ENCODE measurements around the gene EPHA4.

Gene EPHA4

DNA sequence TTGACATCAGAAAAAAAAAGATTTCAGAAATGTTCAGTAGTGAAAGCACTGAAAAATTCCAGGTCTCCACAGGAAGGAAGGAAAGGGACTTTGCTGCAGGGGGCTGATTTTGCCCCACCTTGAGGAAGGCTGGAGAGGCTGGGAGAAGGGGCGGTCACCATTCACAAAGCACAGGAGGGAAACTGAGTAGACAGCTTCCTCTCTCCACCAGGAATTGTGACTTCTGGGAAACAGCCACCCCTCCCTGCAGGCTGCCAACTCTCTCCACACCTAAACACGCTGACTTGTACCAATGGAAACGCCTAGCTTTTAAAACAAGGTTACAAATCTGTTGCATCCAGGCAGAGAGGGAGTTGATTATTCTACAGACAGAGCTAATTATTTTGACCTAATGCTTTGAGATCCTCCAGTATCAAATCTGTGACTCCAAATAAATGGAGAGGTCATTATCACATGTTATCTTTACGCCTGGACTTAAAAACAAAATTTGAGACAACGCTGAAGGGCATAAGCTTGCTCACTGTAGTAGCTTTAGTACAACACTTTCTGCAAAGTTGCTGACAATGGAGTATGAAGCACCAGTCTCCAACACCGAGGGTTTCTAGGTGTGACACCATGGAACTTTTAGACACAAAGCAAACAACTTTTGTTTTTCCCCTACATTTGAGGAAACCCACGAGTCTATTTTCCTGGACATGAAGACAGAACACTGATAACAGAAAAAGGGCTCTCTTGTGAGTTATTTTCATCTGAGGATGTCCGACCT lies 42.7 kb downstream of the EPHA4 start:
- DNase-seq (ENCODE audit: low spot score), result no peak
- TF ChIP-seq, protein P1, sequence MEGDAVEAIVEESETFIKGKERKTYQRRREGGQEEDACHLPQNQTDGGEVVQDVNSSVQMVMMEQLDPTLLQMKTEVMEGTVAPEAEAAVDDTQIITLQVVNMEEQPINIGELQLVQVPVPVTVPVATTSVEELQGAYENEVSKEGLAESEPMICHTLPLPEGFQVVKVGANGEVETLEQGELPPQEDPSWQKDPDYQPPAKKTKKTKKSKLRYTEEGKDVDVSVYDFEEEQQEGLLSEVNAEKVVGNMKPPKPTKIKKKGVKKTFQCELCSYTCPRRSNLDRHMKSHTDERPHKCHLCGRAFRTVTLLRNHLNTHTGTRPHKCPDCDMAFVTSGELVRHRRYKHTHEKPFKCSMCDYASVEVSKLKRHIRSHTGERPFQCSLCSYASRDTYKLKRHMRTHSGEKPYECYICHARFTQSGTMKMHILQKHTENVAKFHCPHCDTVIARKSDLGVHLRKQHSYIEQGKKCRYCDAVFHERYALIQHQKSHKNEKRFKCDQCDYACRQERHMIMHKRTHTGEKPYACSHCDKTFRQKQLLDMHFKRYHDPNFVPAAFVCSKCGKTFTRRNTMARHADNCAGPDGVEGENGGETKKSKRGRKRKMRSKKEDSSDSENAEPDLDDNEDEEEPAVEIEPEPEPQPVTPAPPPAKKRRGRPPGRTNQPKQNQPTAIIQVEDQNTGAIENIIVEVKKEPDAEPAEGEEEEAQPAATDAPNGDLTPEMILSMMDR (IDR thresholded peaks at IDR 0.05; ENCODE audit: extremely low read depth, missing control alignments), result no peak

DNA sequence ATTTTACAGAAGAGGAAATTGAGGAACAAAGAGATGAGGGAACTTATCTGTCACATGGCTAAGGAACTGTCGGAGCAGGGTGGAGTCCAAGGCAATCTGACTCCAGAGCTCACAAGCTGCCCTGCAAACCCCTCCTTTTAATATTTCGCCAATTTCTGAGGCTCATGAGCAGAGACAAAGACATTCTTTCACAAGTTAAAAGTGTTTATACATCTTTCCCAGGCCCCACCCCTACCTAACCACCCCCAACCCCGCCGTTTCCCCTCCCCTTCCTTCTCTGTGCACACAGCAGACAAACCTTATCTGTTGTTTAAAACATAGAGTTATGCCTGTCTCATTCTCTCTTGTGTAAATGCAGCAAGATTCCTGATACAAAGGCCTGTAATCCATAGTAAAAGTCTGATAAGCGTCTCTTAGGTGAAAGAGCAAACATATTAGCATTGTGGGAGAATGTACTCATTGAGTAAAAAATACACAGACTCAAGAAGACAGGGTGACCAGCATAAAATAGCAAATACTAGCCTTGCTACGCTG lies 44.3 kb downstream of the EPHA4 start:
- TF ChIP-seq, protein P1 (IDR thresholded peaks at IDR 0.05; ENCODE audit: extremely low read depth, missing control alignments), result no peak
- no peak for DNase-seq (ENCODE audit: low spot score)

DNA sequence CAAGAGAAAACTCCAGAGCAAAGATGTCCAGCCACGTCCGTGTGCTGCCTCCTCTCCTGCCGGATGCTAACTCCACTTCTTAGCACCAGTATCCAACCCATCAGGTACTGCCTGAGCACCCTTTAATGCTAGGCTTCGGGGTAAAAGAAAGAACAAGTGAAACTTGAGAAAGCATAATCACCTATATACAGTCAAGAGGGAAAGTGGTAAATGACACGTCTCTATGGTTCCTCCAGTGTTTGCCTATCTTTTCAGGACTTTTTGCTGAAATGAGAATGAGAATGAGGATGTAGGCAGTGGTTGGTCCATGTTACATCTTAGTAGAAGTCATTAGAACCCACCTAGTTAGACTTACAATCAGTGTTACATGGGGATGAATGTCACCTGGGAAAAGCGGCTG lies 47.9 kb downstream of the EPHA4 start:
- TF ChIP-seq, protein P1 (IDR thresholded peaks at IDR 0.05; ENCODE audit: extremely low read depth, missing control alignments), result no peak
- no peak for DNase-seq (ENCODE audit: low spot score)

DNA sequence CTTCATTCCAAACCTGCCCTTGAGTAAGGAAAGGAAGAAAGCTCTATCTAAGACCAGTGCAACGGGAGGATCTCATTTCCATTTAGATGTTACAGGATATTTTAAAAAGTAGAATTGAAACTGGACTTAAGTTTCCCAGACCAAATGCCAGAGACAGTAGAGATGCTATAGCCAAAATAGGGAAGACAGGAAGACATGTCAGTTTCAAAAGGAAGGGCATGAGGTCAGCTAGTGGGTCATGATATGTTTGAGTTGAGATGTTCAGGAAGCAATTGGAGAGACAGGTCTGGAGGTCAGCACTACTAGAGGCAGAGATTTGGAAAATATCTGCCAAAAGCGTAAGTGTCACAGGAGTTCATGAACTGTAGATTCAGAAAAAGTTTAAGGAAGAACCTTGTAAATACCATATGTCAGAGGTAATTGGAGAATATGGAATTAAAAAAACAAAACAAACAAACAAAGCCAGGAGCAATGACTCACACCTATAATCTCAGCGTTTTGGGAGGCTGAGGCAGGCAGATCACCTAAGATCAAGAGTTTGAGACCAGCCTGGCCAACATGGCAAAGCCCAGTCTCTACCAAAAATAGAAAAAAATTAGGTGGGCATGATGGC lies 50.8 kb downstream of the EPHA4 start:
- no peak for DNase-seq (ENCODE audit: low spot score)
- TF ChIP-seq, protein P1 (IDR thresholded peaks at IDR 0.05; ENCODE audit: extremely low read depth, missing control alignments), result no peak

DNA sequence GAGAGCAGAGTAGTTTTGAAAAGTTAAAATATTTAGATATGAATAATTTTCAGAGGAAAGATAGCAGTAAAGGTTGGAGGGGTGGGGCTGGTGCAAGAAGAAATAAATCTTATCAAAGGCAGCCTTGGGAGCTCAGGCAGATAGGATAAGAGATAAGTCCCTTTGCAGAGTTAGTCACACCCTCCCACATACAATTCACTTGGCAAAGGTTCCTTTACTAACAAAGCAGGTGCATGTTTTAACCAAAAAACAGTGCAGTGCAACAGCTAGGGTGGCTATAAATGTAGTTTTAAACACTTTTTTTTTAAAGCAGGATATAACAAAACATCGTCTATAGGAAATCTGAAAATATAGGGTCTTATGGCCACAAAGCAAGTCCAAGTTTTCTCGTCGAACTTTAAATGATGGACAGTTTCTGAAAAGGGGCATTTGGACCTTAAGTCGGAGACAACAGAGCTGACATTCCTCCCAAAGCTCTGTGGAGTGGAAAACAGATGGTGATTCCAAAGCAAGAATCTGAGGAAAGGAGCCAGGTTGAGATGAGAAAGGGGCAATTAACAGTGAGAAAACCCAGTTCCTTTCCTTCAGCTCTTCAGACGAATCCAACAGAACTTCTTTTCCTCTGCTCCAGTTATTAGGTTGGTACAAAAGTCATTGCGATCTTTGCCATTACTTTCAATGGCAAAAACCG lies 53.0 kb downstream of the EPHA4 start:
- TF ChIP-seq, protein P1 (IDR thresholded peaks at IDR 0.05; ENCODE audit: extremely low read depth, missing control alignments), result no peak
- no peak for DNase-seq (ENCODE audit: low spot score)

DNA sequence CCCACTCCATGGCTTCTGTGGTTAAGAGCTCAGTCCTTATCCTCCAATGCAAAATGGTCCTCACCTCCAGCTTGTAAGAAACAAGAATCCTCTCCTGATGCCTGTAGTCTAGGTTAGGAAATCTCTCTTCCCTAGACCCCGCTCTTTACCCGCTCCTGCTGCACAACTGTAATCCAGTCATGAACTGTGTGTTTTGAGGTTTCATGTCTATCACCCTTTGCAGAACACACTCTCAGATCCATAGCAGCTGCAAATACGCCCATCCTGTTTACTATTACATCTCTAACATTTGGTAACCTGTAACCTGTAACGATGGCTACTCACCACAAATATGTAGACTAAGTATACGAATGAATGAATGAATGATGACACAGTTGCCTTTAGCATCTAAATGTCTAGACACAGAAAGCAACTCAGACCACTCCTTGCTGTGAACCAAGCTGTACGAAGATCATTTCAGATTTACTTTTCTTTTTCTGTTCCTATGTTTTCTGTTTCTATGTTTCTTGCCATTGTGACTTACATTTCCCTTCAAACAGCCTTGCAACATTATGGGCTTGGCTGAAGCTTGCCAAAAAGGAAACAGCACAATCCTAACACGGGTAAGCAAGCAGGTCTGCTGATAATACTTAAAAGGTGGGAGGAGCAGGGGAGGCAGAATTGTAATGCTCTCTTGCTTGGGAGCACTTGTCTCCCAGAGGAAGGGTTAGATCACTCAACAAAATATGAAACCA lies 53.7 kb downstream of the EPHA4 start:
- no peak for DNase-seq (ENCODE audit: low spot score)
- TF ChIP-seq, protein P1 (IDR thresholded peaks at IDR 0.05; ENCODE audit: extremely low read depth, missing control alignments), result no peak
